GM18505 (cell line): ENCODE measurements around the gene CETN2.
"Not testable (repeated sequence)": the region's sequence is repeated elsewhere in the genome, so short reads cannot be mapped to it uniquely, and the experiment has no call there.

Experiments used
- ATAC-seq: cut with Tn5 transposase; IDR thresholded peaks from one replicate; pipeline ENCODE4 v1.9.1; 2021; ENCODE audit not compliant: unreplicated experiment
- POLR2A ChIP-seq: IDR thresholded peaks from 4 replicates; pipeline ENCODE4 v1.6.1; 2011; ENCODE audit warnings: borderline replicate concordance; ENCODE audit not compliant: insufficient read depth, insufficient read length; ENCODE audit errors: extremely low read depth

Gene CETN2

GRCh38 chrX:152850465-152850864 is 19.9 kb upstream of the CETN2 start:
- no peak for ATAC-seq
- no peak for TF ChIP-seq POLR2A

GRCh38 chrX:152847281-152847680 is 16.7 kb upstream of the CETN2 start:
- TF ChIP-seq POLR2A: no peak
- ATAC-seq: no peak

GRCh38 chrX:152845618-152846240 is 15.2 kb upstream of the CETN2 start:
- TF ChIP-seq POLR2A: no peak
- ATAC-seq: no peak

GRCh38 chrX:152844256-152844655 is 13.7 kb upstream of the CETN2 start:
- no peak for TF ChIP-seq POLR2A
- no peak for ATAC-seq

GRCh38 chrX:152843852-152844251 is 13.3 kb upstream of the CETN2 start:
- ATAC-seq: no peak
- no peak for TF ChIP-seq POLR2A

GRCh38 chrX:152842772-152843338 is 12.3 kb upstream of the CETN2 start:
- no peak for TF ChIP-seq POLR2A
- no peak for ATAC-seq

- not testable (repeated sequence) for ATAC-seq
Measured at GRCh38 chrX:152835470-152835869, 4.9 kb upstream of the CETN2 start.

- no peak for TF ChIP-seq POLR2A
- no peak for ATAC-seq
Measured at GRCh38 chrX:152833378-152833777, 2.8 kb upstream of the CETN2 start.

GRCh38 chrX:152832520-152832919 is 2.0 kb upstream of the CETN2 start:
- TF ChIP-seq POLR2A: no peak

GRCh38 chrX:152831391-152831790 is 834 bp upstream of the CETN2 start:
- no peak for ATAC-seq
- no peak for TF ChIP-seq POLR2A

More at GRCh38 chrX:152832520-152832919, 2.0 kb upstream of the CETN2 start:
- no peak for ATAC-seq

- TF ChIP-seq POLR2A: no peak
- ATAC-seq: no peak
Measured at GRCh38 chrX:152824841-152825374, 5.6 kb downstream of the CETN2 start.

- no peak for ATAC-seq
- TF ChIP-seq POLR2A: no peak
Measured at GRCh38 chrX:152823657-152824056, 6.9 kb downstream of the CETN2 start.

GRCh38 chrX:152822383-152823086 is 8.0 kb downstream of the CETN2 start:
- no peak for ATAC-seq

More at GRCh38 chrX:152822383-152823086, 8.0 kb downstream of the CETN2 start:
- TF ChIP-seq POLR2A: no peak
